GM19238 (cell line): ENCODE data around the gene NUTM2A.
"Not testable (repeated sequence)": the region's sequence is repeated elsewhere in the genome, so short reads cannot be mapped to it uniquely, and the experiment has no call there.

Experiments
- DNase-seq: peaks from one replicate; pipeline ENCODE4 v3.0.0; 2011; ENCODE audit warnings: low spot score; ENCODE audit not compliant: insufficient read length

Gene NUTM2A

DNA sequence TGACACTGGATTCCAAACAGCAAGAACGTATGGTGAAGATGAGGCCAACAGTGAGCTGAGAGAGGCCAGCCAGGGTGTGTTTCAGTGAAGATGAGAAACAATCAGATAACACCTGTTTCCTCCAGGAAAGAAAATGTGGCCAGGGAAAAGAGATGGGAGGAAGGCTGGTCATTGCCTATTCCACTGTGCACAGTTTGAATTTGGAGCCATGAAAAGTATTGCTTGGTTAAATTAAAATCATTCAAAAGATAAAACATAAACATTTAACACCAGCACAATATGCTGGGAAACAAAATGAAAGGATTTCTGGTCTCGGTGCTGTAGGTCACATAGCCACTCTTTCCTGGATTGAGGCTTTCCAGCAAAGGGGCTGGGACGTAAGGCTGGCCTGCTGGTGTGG, at the start of gene NUTM2A:
Gene NUTM2A, plus strand, starts transcription at position 301 of the 400 bp plus-strand sequence. CDS start 383 bp downstream, outside the sequence.
- not testable (repeated sequence) for DNase-seq

GRCh38 chr10:87177587-87177986, 47.7 kb upstream of the NUTM2A start:
- DNase-seq: not testable (repeated sequence)

DNA sequence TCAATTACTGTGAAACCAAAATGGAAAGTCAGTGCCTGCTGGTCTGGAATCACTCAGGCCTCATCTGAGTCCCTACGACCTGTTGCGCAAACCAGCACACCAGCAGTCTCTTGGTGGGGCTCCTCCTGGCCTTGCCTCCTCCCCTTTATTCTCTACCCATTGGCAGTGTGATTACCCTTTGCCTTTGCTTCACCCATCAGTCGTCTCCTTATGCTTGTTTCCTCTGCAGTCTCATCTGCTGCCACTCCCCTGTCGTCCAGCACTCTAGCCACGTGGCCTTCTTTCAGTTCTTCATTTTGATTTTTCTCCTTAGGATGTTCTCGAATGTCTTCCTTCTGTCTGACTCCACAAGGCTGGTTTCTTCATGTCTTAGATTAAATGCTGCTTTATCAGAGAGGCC, 40.8 kb upstream of the NUTM2A start:
- not testable (repeated sequence) for DNase-seq

- DNase-seq: not testable (repeated sequence)
Observed at GRCh38 chr10:87186016-87186415, 39.2 kb upstream of the NUTM2A start.

- not testable (repeated sequence) for DNase-seq
Observed at GRCh38 chr10:87187573-87187972, 37.7 kb upstream of the NUTM2A start.

DNA sequence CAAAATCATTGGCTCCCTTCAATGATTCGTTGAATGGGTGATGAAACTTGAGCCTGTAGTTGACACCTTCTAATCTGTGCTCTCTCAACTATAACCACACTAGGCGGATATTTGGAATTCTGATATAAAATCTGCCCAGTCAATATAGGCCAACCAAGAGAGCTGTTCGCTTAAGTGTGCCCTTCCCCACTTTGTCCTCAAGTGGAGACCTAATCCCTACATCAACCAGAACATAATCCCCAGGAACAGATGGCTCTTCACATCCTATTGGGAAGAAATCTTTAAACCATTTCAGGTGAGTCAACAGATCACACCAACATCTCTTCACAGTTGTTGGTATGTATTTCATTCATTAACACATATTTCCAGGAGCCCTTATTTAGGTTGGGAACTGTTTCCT, 33.4 kb upstream of the NUTM2A start:
- not testable (repeated sequence) for DNase-seq

DNA sequence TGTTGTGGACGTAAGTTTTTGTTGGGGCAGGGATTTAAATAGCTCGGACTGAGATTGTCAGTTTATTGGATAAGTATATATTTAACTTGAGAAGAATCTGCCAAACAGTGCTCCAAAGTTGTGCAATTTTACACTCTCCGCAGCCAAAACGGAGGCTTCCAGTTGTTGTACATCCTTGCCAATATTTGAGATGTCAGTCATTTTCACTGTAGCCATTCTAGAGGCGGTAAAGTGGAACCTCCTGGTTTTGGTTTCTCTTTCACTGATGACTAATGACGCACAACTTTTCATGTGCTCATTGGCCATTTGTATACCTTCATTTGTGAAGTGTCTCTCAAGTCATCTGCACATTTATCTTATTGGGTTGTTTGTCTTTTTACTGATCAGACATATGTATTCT, 24.3 kb upstream of the NUTM2A start:
- not testable (repeated sequence) for DNase-seq

DNA sequence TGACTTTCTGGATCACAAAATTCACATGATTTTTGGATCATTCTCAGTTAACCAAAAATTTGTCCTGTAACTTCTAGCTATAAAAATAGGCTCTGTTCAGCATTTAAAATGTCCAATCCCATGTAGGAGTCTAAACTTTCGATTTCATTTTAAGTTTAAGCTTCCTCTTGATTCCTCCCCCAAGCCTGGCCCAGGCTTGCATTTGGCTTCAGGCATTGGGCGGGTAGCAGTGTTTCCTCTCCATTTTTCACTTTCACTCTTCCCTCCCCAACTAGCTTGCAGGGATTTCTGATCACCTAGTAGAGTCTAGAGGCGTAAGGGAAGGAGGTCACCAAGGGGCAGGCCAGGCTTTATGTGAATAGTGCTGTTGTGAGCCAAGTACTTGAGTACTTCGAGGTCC, 20.4 kb upstream of the NUTM2A start:
- DNase-seq: not testable (repeated sequence)

GRCh38 chr10:87206922-87207321, 18.3 kb upstream of the NUTM2A start:
- DNase-seq: not testable (repeated sequence)

DNA sequence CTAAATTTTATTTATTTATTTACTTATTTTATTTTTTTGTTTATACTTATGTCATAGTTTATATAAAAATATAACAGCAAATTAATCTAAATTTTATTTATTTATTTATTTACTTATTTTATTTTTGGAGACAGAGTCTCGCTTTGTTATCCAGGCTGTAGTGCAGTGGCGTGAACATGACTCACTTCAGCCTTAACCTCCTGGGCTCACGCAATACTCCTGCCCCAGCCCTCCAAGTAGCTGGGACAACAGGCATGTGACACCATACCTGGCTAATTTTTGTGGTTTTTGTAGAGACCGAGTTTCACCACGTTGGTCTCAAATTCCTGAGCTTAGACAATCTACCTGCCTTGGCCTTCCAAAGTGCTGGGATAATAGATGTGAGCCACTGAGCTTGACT, 14.9 kb upstream of the NUTM2A start:
- DNase-seq: not testable (repeated sequence)

- DNase-seq: not testable (repeated sequence)
Observed at GRCh38 chr10:87211848-87212247, 13.4 kb upstream of the NUTM2A start.

- not testable (repeated sequence) for DNase-seq
Observed at GRCh38 chr10:87213150-87213765, 12.0 kb upstream of the NUTM2A start.

GRCh38 chr10:87213806-87214205, 11.4 kb upstream of the NUTM2A start:
- not testable (repeated sequence) for DNase-seq

- DNase-seq: not testable (repeated sequence)
Observed at GRCh38 chr10:87216120-87216519, 9.1 kb upstream of the NUTM2A start.

DNA sequence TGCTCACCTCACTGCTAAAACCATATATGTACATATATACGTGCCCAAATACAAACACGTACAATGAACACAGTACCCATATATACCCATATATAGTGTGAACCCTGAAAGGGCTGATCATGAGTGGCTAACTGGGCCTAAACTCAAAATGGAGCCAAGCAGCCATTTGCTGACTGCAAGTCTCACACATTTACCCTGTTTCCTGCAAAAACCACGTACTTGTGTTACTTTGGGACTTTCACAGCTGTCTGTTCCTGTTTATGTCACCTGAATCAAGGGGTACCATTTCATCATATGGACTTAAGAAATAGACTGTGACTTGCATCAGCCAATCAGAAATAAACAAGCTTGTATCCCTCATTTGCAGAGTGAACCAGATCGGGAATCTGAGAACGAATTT, 5.9 kb upstream of the NUTM2A start:
- DNase-seq: not testable (repeated sequence)

- not testable (repeated sequence) for DNase-seq
Observed at GRCh38 chr10:87222789-87223188, 2.5 kb upstream of the NUTM2A start.

- not testable (repeated sequence) for DNase-seq
Observed at GRCh38 chr10:87228247-87228646, 3.0 kb downstream of the NUTM2A start.

DNA sequence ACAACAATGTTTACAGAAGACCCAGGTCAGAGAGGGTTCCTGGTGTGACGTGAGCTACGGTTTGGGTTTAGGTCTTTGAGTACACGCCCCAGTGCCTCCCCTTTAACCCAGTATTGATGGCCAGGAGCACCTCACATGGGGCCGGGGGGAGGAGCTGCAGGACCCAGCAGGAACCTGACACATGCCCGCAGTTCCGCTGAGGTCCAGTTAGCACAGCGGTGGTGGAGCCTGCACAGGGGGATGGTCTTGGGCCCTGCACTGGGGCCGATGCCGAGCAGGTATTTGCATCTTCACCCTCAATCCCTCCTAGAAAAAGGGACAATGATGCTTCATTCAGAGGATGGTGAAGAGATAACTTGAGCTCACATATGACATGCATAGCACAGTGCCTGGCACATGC, 4.0 kb downstream of the NUTM2A start:
- not testable (repeated sequence) for DNase-seq

- not testable (repeated sequence) for DNase-seq
Observed at GRCh38 chr10:87234854-87235253, 9.6 kb downstream of the NUTM2A start.

DNA sequence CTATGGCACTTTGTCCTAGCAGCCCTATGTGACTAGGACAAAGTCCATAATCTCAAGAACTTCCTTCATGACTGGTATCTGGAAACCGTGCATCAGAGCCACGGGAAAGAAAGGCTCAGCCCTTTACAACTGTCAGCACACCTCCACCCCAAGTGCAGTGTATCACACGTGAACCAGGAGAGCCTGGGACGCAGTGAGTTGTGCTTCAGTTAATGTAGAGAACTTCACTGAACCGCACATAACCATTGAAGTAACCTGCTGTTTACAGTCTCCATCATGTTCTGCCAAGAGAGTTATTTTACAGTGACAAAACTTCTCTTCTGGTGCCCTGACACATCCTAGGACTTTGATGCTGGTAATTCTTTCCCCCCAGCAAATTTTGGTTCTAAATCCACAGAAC, 12.0 kb downstream of the NUTM2A start:
- DNase-seq: not testable (repeated sequence)

GRCh38 chr10:87239346-87239808, 14.1 kb downstream of the NUTM2A start:
- DNase-seq: not testable (repeated sequence)

DNA sequence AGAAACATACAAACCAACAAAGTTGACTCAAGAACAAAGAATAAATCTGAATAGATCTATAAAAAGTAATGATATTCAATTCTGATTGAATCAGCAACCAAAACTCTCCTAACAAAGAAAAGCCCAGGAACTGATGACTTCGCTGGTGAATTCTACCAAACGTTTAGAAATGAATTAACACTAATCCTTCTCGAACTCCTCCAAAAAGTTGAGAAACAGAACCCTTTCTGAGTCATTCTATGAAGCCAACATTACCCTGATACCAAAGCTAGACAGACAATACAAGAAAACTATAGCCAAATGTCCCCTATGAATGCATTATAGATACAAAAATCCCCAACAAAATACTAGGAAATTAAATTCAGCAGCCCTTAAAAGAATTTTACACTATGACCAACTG, 16.9 kb downstream of the NUTM2A start:
- DNase-seq: not testable (repeated sequence)

DNA sequence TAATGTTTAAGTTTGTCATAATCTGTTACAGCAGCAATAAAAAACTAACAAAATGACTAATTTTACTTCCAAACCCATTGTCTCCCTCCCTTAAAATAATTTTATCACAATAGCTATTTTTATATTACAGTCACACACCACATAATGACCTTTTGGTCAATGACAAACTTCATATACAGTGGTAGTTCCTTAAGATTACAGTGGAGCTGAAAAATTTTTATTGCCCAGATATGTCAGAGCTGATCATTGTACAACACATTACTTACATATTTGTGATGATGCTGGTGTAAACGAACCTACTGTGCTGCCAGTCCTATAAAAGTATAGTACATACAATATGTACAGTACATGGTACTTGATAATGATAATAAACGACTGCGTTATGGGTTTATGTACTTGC, 22.1 kb downstream of the NUTM2A start:
- DNase-seq: not testable (repeated sequence)
